Activated naive CD4-positive, alpha-beta T cell treated with anti-CD3 and anti-CD28 coated beads, Interleukin-2, amount 50 U/mL, for 72 hours (primary cell): ENCODE data around the gene LRRFIP1. TPM values are rescaled to one million over a fixed set of nuclear protein-coding genes. Genes with fewer than 3 reads are reported as not detected.
A peak's percentile ranks its signal among the peaks of the same experiment; 100 is the strongest.

Source experiments
- ATAC-seq, 2 donors: fragments of 150-1000 bp; cut with Tn5 transposase; 2 replicates each; pipeline ENCODE4 v1.10.0; 2021; ENCODE audit warnings: mild to moderate bottlenecking in 2 of 2, moderate library complexity in 2 of 2
- DNase-seq, 2 donors: peaks; one replicate each; pipeline ENCODE4 v3.0.0; 2021 to 2022; ENCODE audit warnings: low spot score in 2 of 2
- H3K27ac Mint-ChIP-seq, 2 donors: one replicate each; pipeline ENCODE4 v1.8.0; 2022; ENCODE audit warnings: mild to moderate bottlenecking in 2 of 2, mixed read lengths in 2 of 2
- H3K36me3 Mint-ChIP-seq, 2 donors: one replicate each; pipeline ENCODE4 v1.8.0; 2022; ENCODE audit warnings: mixed read lengths in 2 of 2
- H3K9me3 Mint-ChIP-seq, 2 donors: one replicate each; pipeline ENCODE4 v1.8.0; 2022; ENCODE audit warnings: mixed read lengths in 2 of 2
- total RNA-seq, 2 donors: library from RNA; stranded (reverse); gene quantifications; one replicate each; pipeline ENCODE4 v1.2.3, GENCODE V29; 2022

The LRRFIP1 gene
- total RNA-seq, 2 donors from 2014 or later: 190 to 193 TPM

DNA sequence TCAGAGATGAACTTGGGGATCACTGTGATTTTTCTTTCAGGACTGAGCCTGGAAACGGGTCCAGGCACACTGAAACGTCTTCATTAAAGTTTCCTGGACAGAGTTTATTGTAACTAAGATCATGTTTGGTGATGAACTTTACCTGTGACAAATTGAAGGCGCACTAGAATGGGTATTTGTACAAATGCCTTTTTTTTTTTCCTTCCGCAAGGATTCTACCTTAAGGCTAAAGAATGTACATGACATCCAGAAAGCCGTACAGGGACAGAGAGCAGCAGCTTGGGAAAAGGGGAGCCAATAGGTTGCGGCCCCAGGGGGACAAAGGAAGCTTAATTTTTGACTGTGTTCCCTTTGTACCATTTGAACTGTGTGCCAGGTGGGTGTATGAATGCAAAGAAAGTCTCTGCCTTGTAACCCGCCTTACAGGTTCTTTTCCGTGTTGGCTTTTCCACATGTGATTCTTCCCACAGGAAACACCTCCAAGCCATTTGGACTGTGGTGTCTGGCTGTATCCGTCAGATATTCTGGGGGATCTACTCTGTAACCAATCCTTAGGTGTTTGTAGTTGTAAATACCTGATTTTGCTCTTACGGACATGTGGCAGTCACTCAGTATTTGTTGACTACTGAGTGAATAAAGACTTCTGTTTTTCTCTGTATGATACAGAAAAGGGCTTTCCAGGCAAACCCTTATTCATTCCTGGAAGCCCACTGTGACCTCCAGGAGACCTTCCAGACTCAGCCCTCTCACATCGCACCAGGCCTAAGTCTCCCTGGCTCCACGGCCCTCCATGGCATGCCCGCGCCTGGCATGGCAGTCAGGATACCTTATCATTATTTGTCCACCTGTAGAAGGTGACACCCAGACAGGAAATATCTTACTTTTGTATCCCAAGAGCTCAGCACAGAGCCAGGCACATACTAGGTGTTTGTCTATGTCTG lies 1.1 kb downstream of the LRRFIP1 start:
- ATAC-seq: no peak

DNA sequence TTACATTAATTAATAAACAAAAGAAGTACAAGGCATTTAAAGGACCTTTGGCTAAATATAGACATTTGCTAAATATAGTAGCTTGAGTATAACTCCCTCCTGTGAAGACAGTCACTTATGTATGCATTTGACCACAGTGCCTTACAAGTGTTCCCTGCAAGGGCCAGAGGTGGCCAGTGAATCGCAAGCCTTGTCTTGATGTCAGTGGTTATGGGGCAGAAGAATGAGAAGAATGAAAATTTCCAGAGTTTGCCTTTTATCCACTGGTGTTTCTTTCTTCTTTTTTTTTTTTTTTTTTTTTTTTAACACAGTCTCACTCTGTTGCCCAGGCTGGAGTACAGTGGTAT lies 1.8 kb downstream of the LRRFIP1 start:
- no peak overlapping the region for H3K27ac Mint-ChIP-seq
- DNase-seq (no peak), ATAC-seq (no peak)
- H3K9me3 Mint-ChIP-seq: no peaks in the 10 kb centered on the region
- H3K36me3 Mint-ChIP-seq: no peaks in the 10 kb centered on the region

More for the DNA sequence above, 1.1 kb downstream of the LRRFIP1 start:
- Mint-ChIP-seq H3K27ac (no peak overlapping the region), H3K9me3 (no peaks in the 10 kb centered on the region), H3K36me3 (no peaks in the 10 kb centered on the region)
- DNase-seq: no peak

DNA sequence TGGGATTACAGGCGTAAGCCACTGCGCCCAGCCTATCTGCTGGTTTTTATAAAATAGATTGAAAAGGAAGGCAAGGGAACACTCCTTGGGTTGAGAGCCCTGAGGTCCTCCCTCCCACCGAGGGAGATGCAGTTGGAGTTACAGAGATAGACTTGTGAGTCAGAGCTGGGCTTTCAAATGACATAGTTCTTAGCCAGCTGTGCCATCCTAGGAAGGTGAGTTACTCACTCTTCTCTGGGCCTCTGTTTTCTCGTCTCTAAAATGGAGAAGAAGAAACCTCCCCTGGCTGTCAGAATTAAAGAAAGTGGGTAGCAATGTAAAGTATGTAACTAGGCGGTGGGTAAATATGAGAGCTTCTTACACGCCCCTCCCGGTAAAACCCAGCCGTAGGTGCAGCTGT lies 2.4 kb downstream of the LRRFIP1 start:
- no peaks in the 10 kb centered on the region for H3K36me3 Mint-ChIP-seq
- no peak overlapping the region for H3K27ac Mint-ChIP-seq
- DNase-seq: no peak
- peak in 1 of 2 donors; percentile 47 for ATAC-seq
- H3K9me3 Mint-ChIP-seq: no peaks in the 10 kb centered on the region

DNA sequence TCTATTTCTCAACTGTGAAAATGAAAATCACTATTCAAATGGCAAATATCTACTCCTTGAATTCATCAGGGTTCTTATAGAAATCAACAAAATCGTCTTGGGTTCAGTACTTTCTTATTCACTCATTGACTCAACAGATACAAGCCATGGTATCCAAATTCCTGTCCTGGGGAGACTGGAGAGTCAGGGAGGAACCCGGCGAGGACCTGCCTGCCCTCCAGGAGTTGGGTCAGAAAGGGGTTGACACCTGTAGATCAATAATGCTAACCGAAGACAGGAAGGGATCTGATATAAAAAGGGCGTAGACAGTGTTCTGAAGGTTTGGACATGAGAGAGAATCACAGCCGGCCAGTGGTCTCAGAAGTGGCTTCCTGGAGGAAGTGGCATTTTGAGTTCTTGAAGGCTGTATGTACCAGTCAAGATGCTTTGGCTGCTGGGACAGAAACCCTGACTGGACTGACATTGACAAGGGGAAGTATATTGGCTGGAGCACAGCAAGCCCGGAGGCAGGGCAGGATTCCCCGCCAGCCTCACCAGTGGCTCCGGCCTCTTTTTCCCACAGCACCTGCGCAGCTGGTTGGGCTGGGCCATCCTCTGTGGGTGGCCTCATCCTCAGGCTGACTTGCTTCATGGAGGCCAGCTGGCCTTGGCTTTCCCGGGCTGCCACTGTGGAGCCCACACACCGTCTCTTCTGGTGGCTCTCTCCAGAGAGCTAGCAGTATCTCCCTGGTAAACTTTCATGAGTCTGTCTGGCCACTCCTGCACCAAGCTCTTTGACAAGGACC lies 3.0 kb downstream of the LRRFIP1 start:
- DNase-seq (no peak), ATAC-seq (no peak)
- Mint-ChIP-seq H3K9me3 (no peaks in the 10 kb centered on the region), H3K36me3 (no peaks in the 10 kb centered on the region), H3K27ac (no peak overlapping the region)

- H3K9me3 Mint-ChIP-seq: no peaks in the 10 kb centered on the region
- ATAC-seq (no peak), DNase-seq (no peak)
- no peaks in the 10 kb centered on the region for H3K36me3 Mint-ChIP-seq
- H3K27ac Mint-ChIP-seq: no peak overlapping the region
These were observed 3.8 kb downstream of the LRRFIP1 start for GRCh38 chr2:237631007-237631785.

- Mint-ChIP-seq H3K36me3 (no peaks in the 10 kb centered on the region), H3K27ac (no peak overlapping the region), H3K9me3 (no peaks in the 10 kb centered on the region)
- ATAC-seq (no peak), DNase-seq (no peak)
These were observed 4.6 kb downstream of the LRRFIP1 start for GRCh38 chr2:237631801-237632585.

GRCh38 chr2:237633061-237633561 lies 5.7 kb downstream of the LRRFIP1 start:
- no peak for ATAC-seq

GRCh38 chr2:237636578-237636977 lies 9.2 kb downstream of the LRRFIP1 start:
- Mint-ChIP-seq H3K27ac (no peak overlapping the region), H3K9me3 (no peaks in the 10 kb centered on the region), H3K36me3 (no peaks in the 10 kb centered on the region)
- ATAC-seq (no peak), DNase-seq (no peak)

More at GRCh38 chr2:237633061-237633561, 5.7 kb downstream of the LRRFIP1 start:
- Mint-ChIP-seq H3K27ac (no peak overlapping the region), H3K36me3 (no peaks in the 10 kb centered on the region), H3K9me3 (no peaks in the 10 kb centered on the region)
- no peak for DNase-seq

DNA sequence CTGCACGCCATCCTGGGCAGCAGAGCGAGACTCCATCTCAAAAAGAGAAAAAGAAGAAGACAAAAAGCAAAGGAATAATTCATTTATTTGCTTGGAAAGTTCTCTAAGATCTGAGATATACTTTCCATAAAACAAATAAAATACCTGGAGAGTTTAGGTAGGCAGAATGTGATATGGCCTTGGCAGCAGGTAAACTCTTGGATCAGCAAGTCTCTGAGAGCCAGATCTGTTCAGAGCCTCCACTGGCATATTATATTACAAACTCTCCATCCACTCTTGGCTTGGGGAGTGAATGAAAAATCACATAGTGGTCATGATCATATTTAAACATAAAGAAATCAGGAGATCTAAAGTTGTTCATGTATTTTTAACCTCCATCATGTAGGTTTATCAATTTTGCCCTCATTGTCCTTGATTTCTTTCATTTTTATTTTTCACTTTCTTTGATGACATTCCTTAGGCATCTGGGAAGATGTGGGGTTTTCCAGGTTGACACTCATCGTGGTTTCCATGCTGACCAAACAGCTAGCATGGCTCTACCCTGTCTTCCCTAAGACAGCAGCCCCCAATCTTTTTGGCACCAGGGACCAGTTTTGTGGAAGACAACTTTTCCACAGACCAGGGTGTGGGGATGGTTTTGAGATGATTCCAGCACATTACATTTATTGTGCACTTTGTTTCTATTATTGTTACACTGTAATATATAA lies 10.2 kb downstream of the LRRFIP1 start:
- Mint-ChIP-seq H3K27ac (no peak overlapping the region), H3K36me3 (no peaks in the 10 kb centered on the region), H3K9me3 (no peaks in the 10 kb centered on the region)

DNA sequence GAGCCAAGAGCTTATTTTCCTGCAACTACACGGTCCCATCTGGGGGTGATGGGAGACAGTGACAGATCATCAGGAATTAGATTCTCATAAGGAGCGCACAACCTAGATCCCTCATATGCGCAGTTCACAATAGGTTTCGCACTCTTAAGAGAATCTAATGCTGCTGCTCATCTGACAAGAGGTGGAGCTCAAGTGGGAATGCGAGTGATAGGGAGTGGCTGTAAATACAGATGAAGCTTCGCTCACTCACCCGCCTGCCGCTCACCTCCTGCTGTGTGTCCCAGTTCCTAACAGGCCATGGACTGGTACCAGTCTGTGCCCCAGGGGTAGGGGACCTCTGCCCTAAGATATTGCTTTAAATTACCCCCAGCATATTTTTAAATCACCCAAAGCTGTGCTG lies 10.8 kb downstream of the LRRFIP1 start:
- ATAC-seq (no peak), DNase-seq (no peak)
- H3K27ac Mint-ChIP-seq: no peak overlapping the region
- no peaks in the 10 kb centered on the region for H3K9me3 Mint-ChIP-seq
- H3K36me3 Mint-ChIP-seq: no peaks in the 10 kb centered on the region

More for the DNA sequence above, 10.2 kb downstream of the LRRFIP1 start:
- DNase-seq: no peak
- no peak for ATAC-seq

GRCh38 chr2:237639052-237639835 lies 11.9 kb downstream of the LRRFIP1 start:
- H3K36me3 Mint-ChIP-seq: no peaks in the 10 kb centered on the region
- H3K9me3 Mint-ChIP-seq: no peaks in the 10 kb centered on the region
- ATAC-seq (no peak), DNase-seq (no peak)
- no peak overlapping the region for H3K27ac Mint-ChIP-seq

DNA sequence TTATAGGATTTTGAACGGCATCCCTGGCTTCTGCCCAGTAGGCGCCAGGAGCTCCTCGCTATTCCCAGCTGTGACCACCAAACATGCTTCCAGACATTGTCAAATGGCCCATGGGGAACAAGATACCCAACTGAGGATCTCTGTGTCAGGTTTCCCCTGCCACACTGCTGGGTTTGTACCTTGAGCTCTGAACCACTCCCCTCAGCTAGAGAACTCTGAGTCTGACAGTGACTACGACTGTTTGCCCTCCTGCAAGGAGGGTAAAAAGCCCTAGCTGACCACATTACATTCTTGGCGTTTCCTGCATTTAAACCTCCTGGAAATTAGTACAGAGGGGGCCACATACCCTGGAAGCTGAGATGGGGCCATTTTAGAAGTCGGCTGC lies 12.4 kb downstream of the LRRFIP1 start:
- H3K36me3 Mint-ChIP-seq: no peaks in the 10 kb centered on the region

GRCh38 chr2:237640493-237640998 lies 13.2 kb downstream of the LRRFIP1 start:
- ATAC-seq (no peak), DNase-seq (no peak)
- Mint-ChIP-seq H3K27ac (no peak overlapping the region), H3K9me3 (no peaks in the 10 kb centered on the region), H3K36me3 (no peaks in the 10 kb centered on the region)

More for the DNA sequence above, 12.4 kb downstream of the LRRFIP1 start:
- DNase-seq (no peak), ATAC-seq (no peak)
- H3K27ac Mint-ChIP-seq: no peak overlapping the region
- no peaks in the 10 kb centered on the region for H3K9me3 Mint-ChIP-seq

DNA sequence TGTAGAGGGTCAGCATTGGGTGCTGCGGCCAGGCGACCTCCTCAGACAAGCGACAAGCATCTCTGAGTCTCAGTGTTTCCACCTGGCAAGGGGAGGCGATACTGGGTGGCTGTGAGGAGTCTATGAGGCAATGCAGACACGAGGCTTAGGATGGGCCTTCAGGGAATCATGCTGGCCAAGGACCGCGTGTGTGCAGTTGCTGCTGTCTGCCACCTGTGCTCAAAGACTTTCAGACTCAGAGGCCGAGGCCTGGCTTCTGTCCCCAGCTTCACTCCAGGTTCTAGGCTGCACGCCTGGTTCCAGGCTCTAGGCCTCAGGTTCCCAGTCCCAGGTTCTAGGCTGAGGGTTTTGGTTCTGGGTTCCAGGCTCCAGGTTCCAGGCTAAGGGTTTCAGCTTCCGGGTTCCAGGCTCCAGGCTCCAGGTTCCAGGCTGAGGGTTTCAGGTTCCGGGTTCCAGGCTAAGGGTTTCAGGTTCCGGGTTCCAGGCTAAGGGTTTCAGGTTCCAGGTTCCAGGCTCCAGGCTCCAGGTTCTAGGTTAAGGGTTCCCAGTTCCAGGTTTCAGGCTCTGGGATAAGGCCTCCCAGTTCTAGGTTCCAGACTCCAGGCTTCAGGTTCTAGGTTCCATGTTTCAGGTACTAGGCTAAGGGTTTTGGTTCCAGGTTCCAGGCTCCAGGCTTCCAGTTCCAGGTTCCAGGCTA lies 14.8 kb downstream of the LRRFIP1 start:
- no peak for DNase-seq
- Mint-ChIP-seq H3K27ac (no peak overlapping the region), H3K9me3 (no peaks in the 10 kb centered on the region), H3K36me3 (no peaks in the 10 kb centered on the region)
- ATAC-seq: no peak
